ENCODE measurements around the gene TIMP4. TPM values are rescaled to one million over a fixed set of nuclear protein-coding genes. Genes with fewer than 3 reads are reported as not detected.

TIMP4 gene
- polyA plus RNA-seq, 1 donor (not counting 4 experiments of a cell fraction or from before 2014, with no cell fraction given): 0.07 TPM

DNA sequence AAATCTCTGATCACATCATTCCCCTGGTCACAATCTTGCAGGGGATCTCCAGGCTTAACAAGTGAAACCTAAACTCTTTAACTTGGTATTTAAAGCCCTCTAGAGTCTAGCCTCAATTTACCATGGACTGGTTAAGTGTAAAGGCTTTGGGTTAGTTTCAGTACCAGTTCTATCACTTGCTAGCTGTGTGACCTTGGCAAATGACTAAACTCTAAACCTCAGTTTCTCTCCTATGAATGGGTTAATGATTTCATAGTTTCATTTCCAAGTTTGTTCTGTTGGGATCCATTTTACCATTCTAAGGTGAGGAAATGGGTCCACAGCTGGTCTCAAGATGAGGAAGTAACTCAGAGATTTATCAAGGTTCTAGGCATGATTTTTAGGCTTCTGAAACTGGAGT is 38.8 kb upstream of the TIMP4 start:
- dilution Hi-C loops (cut with MboI; ENCODE audit: extremely low pct_ligation_motif_present, low sequenced_read_pairs): no loop called here
- Histone ChIP-seq H3K9me3 (ENCODE audit: control insufficient read depth, low read depth, low read length) (no peaks in the 10 kb centered on the region), H3K9ac (ENCODE audit: control insufficient read depth, extremely low read depth, insufficient read depth, low read length) (no peak overlapping the region), H3K27me3 (ENCODE audit: control insufficient read depth, extremely low read depth, insufficient read depth, low read length) (no peaks in the 10 kb centered on the region), H3K79me2 (ENCODE audit: control insufficient read depth, insufficient read depth, low read length) (no peaks in the 10 kb centered on the region), H3K9me1 (ENCODE audit: control insufficient read depth, extremely low read depth, insufficient read depth, low read length) (no peaks in the 10 kb centered on the region), H3K4me2 (ENCODE audit: control insufficient read depth, extremely low read depth, insufficient read depth, low read depth, low read length) (no peak overlapping the region), H4K20me1 (ENCODE audit: control insufficient read depth, extremely low read depth, insufficient read depth, low read length) (no peaks in the 10 kb centered on the region), H3K4me3 (ENCODE audit: control insufficient read depth in 2 of 3, extremely low read depth in 1 of 3, insufficient read depth in 2 of 3, low read depth in 1 of 3, low read length in 3 of 3) (no peak overlapping the region), H2AFZ (ENCODE audit: control insufficient read depth, low read length) (no peak overlapping the region), H3K27ac (ENCODE audit: control insufficient read depth, insufficient read depth, low read length) (no peak overlapping the region), H3K4me1 (ENCODE audit: control insufficient read depth, extremely low read depth, insufficient read depth, low read length) (peaks cover 35% of the 10 kb centered on the region), H3K36me3 (ENCODE audit: control insufficient read depth in 2 of 2, extremely low read depth in 1 of 2, insufficient read depth in 2 of 2, low read length in 2 of 2) (no peaks in the 10 kb centered on the region)
- no peak for FAIRE-seq
- no peak for TF ChIP-seq EZH2 (IDR thresholded peaks at IDR 0.05; ENCODE audit: low read length)
- TF ChIP-seq, protein P1, sequence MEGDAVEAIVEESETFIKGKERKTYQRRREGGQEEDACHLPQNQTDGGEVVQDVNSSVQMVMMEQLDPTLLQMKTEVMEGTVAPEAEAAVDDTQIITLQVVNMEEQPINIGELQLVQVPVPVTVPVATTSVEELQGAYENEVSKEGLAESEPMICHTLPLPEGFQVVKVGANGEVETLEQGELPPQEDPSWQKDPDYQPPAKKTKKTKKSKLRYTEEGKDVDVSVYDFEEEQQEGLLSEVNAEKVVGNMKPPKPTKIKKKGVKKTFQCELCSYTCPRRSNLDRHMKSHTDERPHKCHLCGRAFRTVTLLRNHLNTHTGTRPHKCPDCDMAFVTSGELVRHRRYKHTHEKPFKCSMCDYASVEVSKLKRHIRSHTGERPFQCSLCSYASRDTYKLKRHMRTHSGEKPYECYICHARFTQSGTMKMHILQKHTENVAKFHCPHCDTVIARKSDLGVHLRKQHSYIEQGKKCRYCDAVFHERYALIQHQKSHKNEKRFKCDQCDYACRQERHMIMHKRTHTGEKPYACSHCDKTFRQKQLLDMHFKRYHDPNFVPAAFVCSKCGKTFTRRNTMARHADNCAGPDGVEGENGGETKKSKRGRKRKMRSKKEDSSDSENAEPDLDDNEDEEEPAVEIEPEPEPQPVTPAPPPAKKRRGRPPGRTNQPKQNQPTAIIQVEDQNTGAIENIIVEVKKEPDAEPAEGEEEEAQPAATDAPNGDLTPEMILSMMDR (optimal IDR thresholded peaks at IDR 0.05 in 1 of 3, IDR thresholded peaks at IDR 0.05 in 1 of 3, conservative IDR thresholded peaks at IDR 0.05 in 1 of 3; ENCODE audit: extremely low read depth in 1 of 3, insufficient read depth in 2 of 3, low read length in 3 of 3): no peak
- no peak for DNase-seq (ENCODE audit: low read depth, low spot score)

DNA sequence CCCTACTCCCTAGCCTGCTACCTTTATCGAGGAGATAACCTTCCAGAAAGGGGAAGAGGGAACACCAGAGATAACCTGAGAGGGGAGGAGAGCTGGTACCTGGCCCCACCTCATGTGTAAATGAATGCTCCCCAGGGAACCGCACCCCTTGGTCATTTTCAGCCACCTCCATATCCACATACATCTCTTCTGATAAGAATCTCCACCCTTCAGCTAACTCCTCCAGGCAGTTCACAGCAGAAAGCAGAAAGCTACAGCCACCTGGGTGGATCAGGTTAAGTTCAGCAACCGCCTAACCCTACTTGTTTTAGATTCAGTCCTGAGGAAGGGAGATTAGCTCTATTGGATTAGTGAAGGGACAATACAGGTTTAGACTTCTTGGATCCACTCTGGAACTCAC is 38.0 kb upstream of the TIMP4 start:
- Histone ChIP-seq H2AFZ (ENCODE audit: control insufficient read depth, low read length) (no peak overlapping the region), H3K4me1 (ENCODE audit: control insufficient read depth, extremely low read depth, insufficient read depth, low read length) (peaks cover 35% of the 10 kb centered on the region), H4K20me1 (ENCODE audit: control insufficient read depth, extremely low read depth, insufficient read depth, low read length) (no peaks in the 10 kb centered on the region), H3K27me3 (ENCODE audit: control insufficient read depth, extremely low read depth, insufficient read depth, low read length) (no peaks in the 10 kb centered on the region), H3K4me3 (ENCODE audit: control insufficient read depth in 2 of 3, extremely low read depth in 1 of 3, insufficient read depth in 2 of 3, low read depth in 1 of 3, low read length in 3 of 3) (no peak overlapping the region), H3K4me2 (ENCODE audit: control insufficient read depth, extremely low read depth, insufficient read depth, low read depth, low read length) (no peak overlapping the region), H3K36me3 (ENCODE audit: control insufficient read depth in 2 of 2, extremely low read depth in 1 of 2, insufficient read depth in 2 of 2, low read length in 2 of 2) (no peaks in the 10 kb centered on the region), H3K79me2 (ENCODE audit: control insufficient read depth, insufficient read depth, low read length) (no peaks in the 10 kb centered on the region), H3K9me3 (ENCODE audit: control insufficient read depth, low read depth, low read length) (no peaks in the 10 kb centered on the region), H3K9me1 (ENCODE audit: control insufficient read depth, extremely low read depth, insufficient read depth, low read length) (no peaks in the 10 kb centered on the region), H3K27ac (ENCODE audit: control insufficient read depth, insufficient read depth, low read length) (no peak overlapping the region), H3K9ac (ENCODE audit: control insufficient read depth, extremely low read depth, insufficient read depth, low read length) (no peak overlapping the region)
- TF ChIP-seq, protein P1 (optimal IDR thresholded peaks at IDR 0.05 in 1 of 3, IDR thresholded peaks at IDR 0.05 in 1 of 3, conservative IDR thresholded peaks at IDR 0.05 in 1 of 3; ENCODE audit: extremely low read depth in 1 of 3, insufficient read depth in 2 of 3, low read length in 3 of 3): no peak
- TF ChIP-seq EZH2 (IDR thresholded peaks at IDR 0.05; ENCODE audit: low read length): no peak
- dilution Hi-C loops (cut with MboI; ENCODE audit: extremely low pct_ligation_motif_present, low sequenced_read_pairs): no loop called here
- DNase-seq (ENCODE audit: low read depth, low spot score): no peak
- no peak for FAIRE-seq
